ENCODE measurements around the gene RXYLT1. TPM values are rescaled to one million over a fixed set of nuclear protein-coding genes. Genes with fewer than 3 reads are reported as not detected.

The RXYLT1 gene
- total RNA-seq, 2 donors from 2014 or later, result 8.9 to 18.5 TPM

- H3K27ac ChIP-seq, result no peak overlapping the region
- no peak for TF ChIP-seq CTCF (IDR thresholded peaks at IDR 0.05)
- H3K9me3 ChIP-seq, result no peaks in the 10 kb centered on the region
- no peak overlapping the region for H3K4me3 ChIP-seq
- ATAC-seq (ENCODE audit: insufficient number of reproducible peaks, low FRiP score, low read depth), result no peak
- no peaks in the 10 kb centered on the region for H3K27me3 ChIP-seq (replicated peaks; ENCODE audit: insufficient read depth)
- peaks cover 0 to 5% of the 10 kb centered on the region in 2 donors for H3K4me1 ChIP-seq (ENCODE audit: control insufficient read depth in 1 of 2, low read depth in 2 of 2)
- H3K36me3 ChIP-seq, result no peaks in the 10 kb centered on the region
- no peak for DNase-seq (ENCODE audit: low spot score)
Measured at GRCh38 chr12:63855299-63855698, 75.6 kb downstream of the RXYLT1 start.

GRCh38 chr12:63857771-63858670, 78.3 kb downstream of the RXYLT1 start:
- Histone ChIP-seq H3K4me1 (ENCODE audit: control insufficient read depth in 1 of 2, low read depth in 2 of 2) (peaks cover 16 to 21% of the 10 kb centered on the region in 2 donors), H3K4me3 (no peak overlapping the region), H3K9me3 (no peaks in the 10 kb centered on the region), H3K27me3 (replicated peaks; ENCODE audit: insufficient read depth) (no peaks in the 10 kb centered on the region), H3K36me3 (no peaks in the 10 kb centered on the region), H3K27ac (no peak overlapping the region)
- ATAC-seq (ENCODE audit: insufficient number of reproducible peaks, low FRiP score, low read depth), result no peak
- no peak for TF ChIP-seq CTCF (IDR thresholded peaks at IDR 0.05)
- DNase-seq (ENCODE audit: low spot score), result no peak

Other genes with a start within 250 kb of the RXYLT1 start
- gene DPY19L2, start 111.4 kb upstream of the RXYLT1 start, total RNA-seq, result 10 to 100 TPM; 13.5 to 21.0 TPM
- gene SRGAP1, start 64.8 kb downstream of the RXYLT1 start, total RNA-seq, result 10 to 100 TPM in 1 of 2 donors, 1 to 10 TPM in 1; 7.9 to 24.1 TPM